Activated T-cell treated with anti-CD3 and anti-CD28 coated beads for 48 hours (primary cell): Measurements from ENCODE around the gene TOMM20.
"Not testable (repeated sequence)": the region's sequence is repeated elsewhere in the genome, so short reads cannot be mapped to it uniquely, and the experiment has no call there.

Experiments used
- DNase-seq: peaks from one replicate; pipeline ENCODE4 v3.0.0-alpha.2; 2020; ENCODE audit warnings: low read depth

The TOMM20 gene

DNA sequence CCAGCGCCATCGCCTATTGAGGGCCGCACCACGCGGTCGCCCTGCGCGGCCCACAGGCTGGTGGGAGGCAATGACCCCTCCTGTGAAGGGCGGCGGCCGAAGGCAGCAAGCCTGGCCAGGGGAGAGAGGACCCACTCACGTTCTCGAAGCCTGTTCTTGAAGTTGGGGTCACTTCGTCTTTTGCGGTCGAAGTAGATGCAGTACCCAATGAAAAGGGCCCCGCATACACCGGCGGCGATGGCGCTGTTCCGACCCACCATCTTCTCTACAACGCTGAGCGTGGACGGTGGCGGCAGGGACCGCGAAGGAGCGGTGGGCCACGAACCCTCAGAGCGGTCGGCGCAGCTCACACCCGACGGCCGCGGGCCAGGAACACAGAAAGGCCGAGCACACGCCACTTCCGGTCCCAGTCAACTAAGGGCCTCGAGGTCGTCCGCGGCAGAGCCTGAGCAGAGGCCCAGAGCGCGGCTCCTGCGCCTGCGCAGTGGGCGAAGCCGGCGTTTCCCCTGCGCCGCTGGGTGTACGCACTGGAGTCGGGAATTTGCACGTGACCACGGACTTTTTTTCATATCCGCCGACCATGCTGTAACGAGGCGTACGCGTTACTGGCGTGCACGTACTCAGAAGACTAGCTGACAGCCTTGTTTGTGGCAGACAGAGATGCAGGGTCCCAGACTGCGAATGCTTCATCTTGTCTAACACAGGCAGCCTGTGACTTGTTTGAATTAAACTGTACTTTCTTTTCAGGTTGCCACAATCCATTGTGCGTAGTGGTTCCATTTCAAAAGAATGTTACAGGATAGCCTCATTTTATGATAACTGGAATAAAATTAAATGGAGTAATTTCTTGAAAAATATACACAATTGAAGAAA, at the start of gene TOMM20:
Gene TOMM20, minus strand, starts transcription at position 382 of the 873 bp plus-strand sequence. Its CDS starts 122 bp downstream, at position 260.
- peak; percentile 96 for DNase-seq

DNA sequence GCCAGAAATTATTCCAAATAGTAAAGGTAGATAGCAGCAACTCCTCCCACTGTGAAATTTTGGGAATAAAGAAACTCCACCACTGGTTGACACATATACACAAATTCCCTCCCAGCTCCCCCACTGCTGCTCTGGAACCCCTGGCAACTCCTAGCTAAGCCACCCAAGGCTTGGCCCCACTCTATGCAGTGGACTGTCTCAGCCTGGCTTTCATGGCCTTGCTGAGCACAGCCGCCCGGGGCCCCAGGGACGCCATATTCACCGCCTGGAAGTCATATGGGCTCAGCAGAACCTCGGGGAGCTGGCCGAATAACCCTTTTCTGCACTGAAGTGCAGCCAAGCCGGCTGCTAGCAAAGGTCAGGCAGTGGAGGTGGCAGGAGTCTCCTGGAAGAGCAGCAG, 47.8 kb upstream of the TOMM20 start:
- DNase-seq, result no peak

DNA sequence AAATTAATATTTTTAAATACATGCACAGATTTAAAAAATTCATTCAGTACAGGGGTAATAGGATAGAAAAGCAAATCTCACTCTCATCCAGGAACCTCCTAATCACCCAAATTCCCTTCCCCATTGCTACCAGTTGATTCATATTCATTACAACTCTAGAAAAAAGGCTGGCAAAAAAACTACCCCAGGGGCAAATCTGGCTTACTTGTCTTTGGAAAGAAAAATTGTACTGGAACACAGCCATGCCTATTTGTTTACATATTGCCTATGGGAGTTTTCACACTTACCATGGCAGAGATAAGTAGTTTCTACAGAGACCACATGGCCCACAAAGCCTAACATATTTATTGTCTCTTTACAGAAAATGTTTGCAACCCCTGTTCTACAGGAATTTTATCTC, 41.3 kb upstream of the TOMM20 start:
- DNase-seq, result no peak

DNA sequence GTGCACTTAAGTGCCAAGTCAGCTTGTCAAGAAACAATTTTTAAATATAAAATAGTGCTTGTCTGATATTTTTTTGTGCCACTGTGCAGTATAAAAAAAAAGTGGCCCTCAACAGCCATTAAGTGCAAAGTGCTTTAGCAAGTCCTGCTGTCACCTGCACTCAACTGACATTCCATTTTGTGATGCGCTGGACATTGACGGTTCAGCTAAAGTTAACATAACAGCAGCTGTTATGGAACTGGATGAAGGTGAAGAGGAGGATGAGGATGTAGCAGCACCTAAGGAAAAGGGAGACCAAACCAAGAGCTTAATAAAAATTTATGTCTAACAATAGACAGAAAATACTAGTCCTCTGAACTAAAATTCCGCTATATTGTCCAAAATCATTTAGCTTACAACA, 39.7 kb upstream of the TOMM20 start:
- DNase-seq, result no peak

DNA sequence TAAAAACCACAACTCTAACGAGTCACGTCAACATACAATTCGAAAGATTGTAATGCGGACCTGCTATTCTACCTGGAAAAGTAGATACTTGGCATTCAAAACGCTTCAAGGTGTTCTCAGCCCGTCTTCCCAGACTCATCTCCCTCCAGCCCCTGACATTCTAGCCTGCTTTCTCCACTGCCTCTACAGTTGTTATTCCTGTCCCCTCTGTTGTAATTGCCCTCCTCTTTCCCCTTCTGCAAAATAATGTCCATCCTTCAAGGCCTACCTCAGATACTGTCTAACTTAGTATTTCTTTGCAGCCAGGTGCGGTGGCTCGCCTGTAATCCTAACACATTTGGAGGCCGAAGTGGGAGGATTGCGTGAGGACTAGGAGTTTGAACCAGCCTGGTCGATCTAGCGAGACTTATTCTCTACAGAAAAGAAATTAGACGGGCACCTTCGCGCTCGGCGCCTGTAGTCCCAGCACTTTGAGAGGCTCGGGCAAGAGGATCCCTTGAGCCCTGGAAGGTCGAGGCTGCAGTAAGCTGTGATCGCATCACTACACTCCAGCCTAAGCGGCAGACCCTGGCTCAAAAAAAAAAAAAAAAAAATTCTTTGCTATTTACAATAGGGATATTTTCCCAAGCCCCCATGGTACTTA, 33.2 kb upstream of the TOMM20 start:
- DNase-seq, result no peak

DNA sequence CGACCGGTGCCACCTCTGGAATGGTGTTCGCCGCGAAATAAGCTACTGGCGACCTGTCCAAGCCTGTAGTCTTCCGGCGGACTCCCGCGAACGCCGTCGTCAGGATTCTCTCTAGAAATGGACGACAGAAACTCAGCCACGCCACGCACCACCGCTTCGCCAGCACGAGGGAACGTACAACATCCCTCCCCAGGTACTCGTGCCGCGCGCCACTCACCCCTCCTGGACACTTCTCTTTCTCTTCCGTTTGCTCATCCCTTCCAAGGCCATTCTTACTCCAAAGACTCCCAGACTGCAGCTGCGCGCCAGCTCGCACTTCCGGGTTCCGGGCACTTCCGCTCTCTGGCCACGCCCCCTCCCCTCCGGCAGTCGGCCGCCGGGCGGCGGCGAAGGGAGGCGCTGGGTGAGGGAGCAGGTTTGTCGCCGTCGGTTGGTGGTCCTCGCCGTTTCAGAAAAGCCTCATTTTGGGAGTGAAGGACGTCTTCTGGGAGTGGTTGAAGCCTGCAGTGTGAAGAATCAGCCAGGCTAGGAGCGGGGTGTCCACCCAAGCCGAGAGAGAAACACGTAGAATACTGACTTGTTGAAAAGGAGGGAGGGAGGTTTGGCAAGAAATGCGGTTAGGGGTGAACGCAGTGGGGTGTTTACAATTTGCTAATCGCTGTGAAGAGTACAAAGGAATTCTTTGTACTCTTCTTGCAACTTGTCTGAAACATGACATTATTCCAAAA, 32.5 kb upstream of the TOMM20 start, which contains the start of gene RBM34:
Gene RBM34, minus strand, starts transcription at position 294 of the 728 bp plus-strand sequence. Its CDS starts 24 bp downstream, at position 270.
- peak; percentile 94 for DNase-seq

DNA sequence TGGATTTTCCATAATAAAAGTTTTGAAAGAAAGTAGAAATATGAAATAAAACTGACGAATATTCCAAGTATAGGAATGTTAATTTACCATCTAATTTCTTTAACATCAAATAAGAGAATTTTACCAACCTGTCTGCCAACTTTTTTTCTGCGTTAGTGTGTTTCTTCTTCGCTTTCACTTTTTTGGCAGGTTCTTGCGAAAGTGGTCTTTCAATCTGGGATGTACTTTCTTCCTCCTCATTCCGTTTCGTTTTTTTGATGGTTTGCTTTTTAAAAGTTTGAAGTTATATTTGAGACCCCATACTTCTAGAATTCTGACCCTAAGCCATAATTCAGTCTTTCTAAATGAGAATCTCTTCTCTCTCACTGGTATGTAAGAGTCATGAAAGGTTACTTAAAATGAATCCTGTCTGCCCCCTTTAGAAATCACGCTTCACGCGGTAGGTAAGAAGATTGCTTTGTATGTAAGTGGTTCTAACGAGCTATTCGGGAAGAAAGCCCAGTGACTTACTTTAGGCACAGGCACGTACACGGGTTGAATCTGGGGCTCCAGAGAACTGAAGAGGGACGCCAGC, 31.8 kb upstream of the TOMM20 start:
- DNase-seq, result no peak

DNA sequence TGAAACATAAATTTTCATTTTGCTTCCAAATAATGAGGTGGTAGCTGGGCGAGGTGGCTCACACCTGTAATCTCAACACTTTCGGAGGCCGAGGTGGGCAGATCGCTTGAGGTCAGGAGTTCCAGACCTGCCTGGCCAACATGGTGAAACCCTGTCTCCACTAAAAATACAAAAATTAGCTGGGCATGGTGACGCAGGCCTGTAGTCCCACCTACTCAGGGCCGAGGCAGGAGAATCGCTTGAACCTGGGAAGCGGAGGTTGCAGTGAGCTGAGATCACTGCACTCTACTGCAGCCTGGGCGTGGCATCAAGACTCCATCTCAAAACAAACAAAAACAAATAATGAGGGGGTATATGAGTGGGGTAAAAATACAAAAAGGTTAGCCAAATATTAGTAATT, 31.3 kb upstream of the TOMM20 start:
- DNase-seq, result not testable (repeated sequence)

DNA sequence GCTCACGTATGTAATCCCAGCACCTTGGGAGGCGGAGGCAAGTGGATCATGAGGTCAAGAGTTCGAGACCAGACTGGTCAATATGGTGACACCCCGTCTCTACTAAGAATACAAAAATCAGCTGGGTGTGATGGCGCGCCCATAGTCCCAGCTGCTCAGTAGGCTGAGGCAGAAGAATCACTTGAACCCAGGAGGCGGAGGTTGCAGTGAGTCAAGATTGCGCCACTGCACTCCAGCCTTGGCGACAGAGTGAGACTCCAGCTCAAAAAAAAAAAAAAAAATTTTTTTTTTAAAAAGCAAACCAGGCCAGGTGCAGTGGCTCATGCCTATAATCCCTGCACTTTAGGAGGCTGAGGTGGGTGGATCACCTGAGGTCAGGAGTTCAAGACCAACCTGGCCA, 30.6 kb upstream of the TOMM20 start:
- DNase-seq, result not testable (repeated sequence)

DNA sequence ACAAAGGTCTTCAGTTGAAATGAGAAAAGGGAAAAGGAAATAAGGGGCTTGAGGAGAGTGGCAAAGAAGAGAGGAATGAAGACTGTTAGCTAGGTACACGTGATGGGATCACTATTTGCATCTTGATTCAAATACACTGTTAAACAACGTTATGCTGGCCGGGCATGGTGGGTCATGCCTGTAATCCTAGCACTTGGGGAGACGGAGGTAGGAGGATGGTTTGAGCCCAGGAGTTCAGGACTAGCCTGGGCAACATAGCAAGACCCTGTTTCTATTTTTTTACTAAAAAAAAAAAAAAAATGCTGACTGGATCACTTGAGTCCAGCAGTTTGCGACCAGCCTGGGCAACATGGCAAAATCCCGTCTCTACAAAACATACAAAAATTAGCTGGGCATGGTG, 30.0 kb upstream of the TOMM20 start:
- DNase-seq, result no peak

DNA sequence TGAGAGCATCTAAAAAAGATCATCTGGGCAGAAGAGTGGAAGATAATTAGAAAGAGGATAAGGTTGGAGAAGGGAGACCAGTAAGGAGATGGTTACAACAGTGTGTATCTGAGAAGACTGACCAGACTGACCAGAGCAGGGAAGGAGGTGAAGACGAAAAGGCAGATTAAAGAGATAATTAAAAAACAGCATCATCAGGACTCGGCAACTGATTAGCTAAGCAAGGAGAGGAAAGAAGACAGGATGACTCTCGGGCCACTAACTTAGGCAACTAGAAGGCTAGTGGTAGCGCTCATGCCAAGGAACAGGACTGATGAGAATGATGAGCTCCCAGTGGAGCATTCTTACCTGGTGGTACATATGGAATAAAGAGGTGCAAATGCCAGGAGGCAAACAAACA, 28.5 kb upstream of the TOMM20 start:
- DNase-seq, result no peak

DNA sequence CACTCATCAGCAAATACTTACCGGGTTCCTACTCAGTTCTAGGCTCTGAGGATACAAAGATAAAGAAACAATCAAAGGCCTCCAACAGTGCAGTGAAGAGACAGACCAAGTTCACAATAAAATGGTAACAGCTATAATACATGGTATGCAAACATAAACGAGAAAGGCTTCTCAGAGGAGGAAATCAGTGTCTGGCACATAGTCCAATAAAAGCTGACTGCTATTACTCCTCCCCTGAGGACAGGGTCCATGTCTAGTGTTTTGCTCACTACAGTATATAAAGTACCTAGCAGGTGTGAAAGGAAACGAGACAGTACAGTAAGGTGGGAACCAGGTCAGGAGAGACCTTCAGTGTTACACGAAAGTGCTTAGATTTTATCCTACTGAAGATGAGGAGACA, 28.1 kb upstream of the TOMM20 start:
- DNase-seq, result no peak

DNA sequence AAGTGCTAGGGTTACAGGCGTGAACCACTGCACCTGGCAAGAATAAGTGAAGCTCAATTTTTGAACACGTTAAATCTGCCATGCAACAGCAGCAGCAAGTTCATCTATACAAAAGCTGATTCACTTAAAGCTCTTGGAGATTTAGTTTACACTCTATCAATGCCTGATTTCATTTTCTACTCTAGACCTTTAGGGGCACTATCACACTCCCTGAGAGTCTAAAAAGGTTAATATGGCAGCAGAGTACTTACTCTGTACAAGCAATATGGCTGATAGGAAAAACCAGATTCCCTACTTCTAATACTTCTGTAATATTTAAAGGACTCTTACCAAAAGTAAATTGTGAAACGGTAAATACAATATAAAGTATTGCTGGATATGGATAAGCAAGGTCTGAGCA, 27.6 kb upstream of the TOMM20 start:
- no peak for DNase-seq

DNA sequence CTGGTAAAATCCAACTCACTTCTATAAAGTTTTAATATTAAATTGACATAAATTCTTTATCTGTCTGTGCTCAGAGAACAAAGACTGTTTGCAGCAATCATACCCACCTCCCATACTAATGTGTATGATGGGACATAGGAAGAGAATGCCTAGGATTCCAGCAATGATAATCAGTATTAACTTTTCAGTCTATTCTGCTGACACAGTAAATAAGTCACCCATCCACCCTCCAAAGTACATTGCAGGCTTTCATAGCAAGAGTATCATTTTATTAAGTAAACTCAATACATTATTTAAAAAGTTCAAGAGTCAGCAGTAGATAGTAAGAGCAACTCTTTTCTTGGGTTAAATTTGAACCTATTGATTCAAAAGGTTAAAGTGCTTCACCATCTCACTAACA, 23.6 kb upstream of the TOMM20 start:
- no peak for DNase-seq

DNA sequence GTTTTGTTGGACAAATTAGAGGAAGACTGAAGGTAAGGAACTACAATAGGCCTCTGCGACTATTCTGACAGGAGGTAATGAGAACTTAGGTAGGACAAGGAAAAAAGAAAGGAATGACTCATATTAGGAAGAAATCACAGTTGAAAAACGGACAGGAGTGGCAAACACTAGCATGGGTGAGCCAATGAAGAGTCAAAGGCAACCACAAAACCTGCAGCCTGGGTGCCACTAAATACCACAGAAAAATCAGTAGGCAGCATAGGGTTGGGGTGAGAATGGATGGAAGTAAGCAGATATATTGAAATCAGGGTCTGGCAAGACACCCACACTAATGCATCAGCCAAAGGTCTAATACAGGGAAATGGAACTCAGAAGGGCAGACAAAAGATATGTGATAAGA, 22.4 kb upstream of the TOMM20 start:
- DNase-seq, result no peak

DNA sequence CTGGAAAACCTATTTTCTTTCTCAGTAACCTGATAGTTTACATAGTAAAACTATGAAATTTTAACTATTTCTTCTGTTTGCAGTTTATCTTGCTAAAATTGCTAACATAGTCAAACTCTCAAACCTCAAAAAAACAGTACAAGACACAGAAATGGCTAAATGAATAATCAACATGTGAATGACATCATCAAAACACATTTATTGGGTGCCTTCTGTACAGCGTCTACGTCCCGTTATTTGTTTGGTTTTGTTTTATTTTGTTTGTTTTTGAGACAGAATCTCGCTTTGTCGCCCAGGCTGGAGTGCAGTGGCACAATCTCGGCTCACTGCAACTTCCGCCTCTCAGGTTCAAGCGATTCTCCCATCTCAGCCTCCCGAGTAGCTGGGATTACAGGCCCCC, 21.2 kb upstream of the TOMM20 start:
- DNase-seq, result no peak

DNA sequence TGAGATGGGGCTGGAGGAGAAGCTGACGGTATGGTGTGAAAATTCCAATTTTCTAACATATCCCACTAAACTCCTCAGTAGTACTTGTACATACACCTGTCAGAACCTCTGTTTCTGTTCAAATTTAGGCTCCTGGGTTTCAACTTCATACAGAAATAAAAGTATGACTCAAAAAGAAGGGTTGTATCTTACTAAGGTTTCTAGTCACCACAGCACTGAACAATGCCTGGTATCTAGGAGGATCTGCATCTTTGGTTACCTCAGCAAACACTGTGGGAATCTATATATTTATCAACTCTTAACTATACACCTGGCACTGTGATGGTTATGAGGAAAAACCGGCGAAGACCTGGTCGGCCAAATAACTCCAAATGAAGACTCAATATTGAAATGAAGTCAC, 18.6 kb upstream of the TOMM20 start:
- no peak for DNase-seq

DNA sequence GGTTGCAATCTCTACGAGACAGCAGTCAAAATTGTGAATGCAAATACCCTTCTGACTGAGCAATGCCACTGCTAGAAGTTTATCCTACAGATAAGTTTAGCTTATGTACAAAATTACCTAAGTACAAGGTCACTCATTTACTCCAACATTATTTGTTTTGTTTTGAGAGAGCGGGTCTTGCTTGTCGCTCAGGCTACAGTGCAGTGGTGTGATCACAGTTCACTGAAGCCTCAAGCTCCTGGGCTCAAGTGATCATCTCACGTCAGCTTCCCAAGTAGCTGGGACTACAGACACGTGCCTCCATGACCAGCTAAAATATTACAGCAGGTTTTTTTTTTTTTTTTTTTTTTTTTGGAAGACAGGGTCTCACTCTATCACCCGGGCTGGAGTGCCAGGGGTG, 17.0 kb upstream of the TOMM20 start:
- DNase-seq, result no peak

DNA sequence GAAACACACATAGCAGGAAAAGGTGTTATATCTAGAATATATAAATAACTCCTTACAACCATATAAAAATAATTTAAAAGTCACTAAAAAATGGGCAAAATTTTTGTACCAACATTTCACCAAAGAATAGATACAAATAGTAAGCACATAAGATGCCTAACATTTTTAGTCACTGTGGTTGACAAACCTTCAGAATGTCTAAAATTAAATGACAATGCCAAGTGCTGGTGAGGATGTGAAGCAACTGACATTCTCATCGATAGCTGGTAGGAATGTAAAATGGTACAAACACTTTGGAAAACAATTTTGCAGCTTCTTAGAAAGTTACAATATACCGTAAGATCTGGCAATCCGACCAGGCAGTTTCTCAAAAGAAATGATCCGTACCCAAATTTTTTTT, 14.4 kb upstream of the TOMM20 start:
- DNase-seq, result no peak

DNA sequence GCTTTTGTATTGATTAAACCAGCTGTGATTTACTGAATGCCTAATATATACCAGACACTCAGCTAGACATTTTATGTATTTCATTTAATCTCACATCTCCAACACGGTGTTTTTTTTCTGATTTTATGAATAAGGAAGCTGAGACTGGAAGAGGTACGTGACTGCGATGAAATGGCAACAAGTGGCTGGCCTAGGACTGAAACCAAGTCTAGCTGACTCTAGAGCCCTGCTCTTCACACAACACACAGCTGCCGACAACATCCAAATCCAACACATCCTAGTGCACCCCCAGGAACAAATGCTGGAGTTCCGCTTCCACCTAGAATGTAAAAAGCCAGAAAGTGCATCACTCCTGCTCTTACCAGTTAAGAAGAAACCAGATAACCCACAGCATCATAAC, 10.7 kb upstream of the TOMM20 start:
- no peak for DNase-seq

DNA sequence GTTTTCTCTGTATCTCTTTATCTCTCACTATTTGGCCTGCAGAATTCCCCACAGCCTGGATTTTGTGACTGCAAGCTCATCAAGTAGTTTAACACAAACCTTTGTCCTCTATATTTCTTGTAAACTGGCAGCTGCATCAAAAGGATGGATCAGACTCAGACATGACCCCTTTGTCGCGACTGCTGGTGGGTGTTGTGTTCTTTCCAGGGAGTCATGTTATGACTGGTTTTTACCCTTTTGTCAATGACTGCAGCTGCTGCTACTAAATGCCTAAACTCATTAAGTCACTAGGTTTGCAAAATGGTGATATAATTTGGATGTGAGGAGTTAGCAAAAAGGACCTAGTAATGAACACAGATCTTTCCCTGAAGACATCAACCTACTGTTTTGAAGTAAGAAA, 10.2 kb upstream of the TOMM20 start:
- DNase-seq, result peak; percentile 31

DNA sequence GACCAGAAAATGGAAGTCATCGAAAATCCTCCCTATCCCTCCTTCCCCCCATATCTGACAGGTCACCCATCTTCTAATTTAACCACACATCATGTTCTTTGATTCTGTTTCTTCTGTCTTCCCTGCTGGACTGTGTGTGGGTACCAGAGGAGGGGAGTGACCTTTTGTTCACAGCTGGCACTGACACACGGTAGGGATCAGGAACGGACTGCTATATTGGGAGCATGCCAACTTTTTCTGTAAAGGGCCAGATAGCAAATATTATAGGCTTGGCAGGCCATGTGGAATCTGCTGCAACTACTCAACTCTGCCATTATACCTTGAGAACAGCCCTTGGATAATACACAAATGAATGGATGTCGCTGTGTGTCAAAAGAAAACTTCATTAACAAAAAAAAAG, 7.5 kb upstream of the TOMM20 start:
- DNase-seq, result no peak

DNA sequence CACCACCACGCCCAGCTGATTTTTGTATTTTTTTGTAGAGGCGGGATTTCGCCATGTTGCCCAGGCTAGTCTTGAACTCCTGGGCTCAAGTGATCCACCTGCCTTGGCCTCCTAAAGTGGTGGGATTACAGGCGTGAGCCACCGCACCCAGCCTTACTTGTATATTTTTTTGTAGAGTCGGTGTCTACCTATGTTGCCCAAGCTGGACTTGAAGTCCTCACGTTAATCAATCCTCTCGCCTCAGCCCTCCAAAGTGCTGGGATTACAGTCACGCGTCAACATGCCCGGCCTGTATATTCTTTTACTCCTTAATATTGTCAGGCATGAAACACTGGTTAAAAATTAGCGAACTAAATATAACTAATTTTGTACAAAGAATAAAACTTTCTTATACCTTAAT, 5.5 kb upstream of the TOMM20 start:
- no peak for DNase-seq
